Caco-2 (cell line): ENCODE data around the gene TMEM117. TPM values are rescaled to one million over a fixed set of nuclear protein-coding genes. Genes with fewer than 3 reads are reported as not detected.
"Not testable (repeated sequence)": the region's sequence is repeated elsewhere in the genome, so short reads cannot be mapped to it uniquely, and the experiment has no call there.

Experiments
- BruUV-seq: library from RNA; stranded (reverse); fragments of 400-500 nt; replicated peaks from 2 replicates; lab custom pipeline; 2021; lab: Mats Ljungman, UMichigan
- CTCF ChIA-PET: fragments of 300-600 bp; sonication (Branson Sonifier 250); formaldehyde crosslinking; loops from one replicate; lab custom pipeline; 2022; ENCODE audit warnings: antibody characterized with exemption; lab: Charles Lee
- POLR2A ChIA-PET: fragments of 300-600 bp; sonication (Branson Sonifier 250); formaldehyde crosslinking; loops from one replicate; lab custom pipeline; 2022; ENCODE audit warnings: antibody characterized with exemption; lab: Charles Lee
- DNase-seq, 2 experiments: peaks; one replicate each; pipeline versions ENCODE4 v3.0.0 to v3.0.0-alpha.2; 2020 to 2022
- H3K27me3 ChIP-seq: replicated peaks from 2 replicates; pipeline ENCODE4 v1.6.0; 2011; ENCODE audit warnings: low read length; ENCODE audit not compliant: control insufficient read depth, insufficient read depth
- H3K36me3 ChIP-seq: 2 replicates; pipeline ENCODE4 v1.5.1; 2011; ENCODE audit warnings: low read length; ENCODE audit not compliant: control insufficient read depth, insufficient read depth
- H3K4me1 ChIP-seq: fragments of 250-450 bp; sonication (Bioruptor Pico); 2 replicates; pipeline ENCODE4 v1.5.1; 2020; ENCODE audit warnings: mild to moderate bottlenecking
- H3K4me3 ChIP-seq: 2 replicates; pipeline ENCODE4 v1.5.1; 2011; ENCODE audit warnings: low read depth, mild to moderate bottlenecking, control low read depth, low read length
- H3K9me3 ChIP-seq: fragments of 250-450 bp; sonication (Bioruptor Pico); 2 replicates; pipeline ENCODE4 v1.5.1; 2020; ENCODE audit warnings: mild to moderate bottlenecking, moderate library complexity
- H3K27ac Mint-ChIP-seq: one replicate; pipeline ENCODE4 v1.8.0; 2022; ENCODE audit warnings: mixed read lengths; ENCODE audit not compliant: unreplicated experiment
- H3K27me3 Mint-ChIP-seq: one replicate; pipeline ENCODE4 v1.8.0; 2022; ENCODE audit warnings: mixed read lengths; ENCODE audit not compliant: insufficient read depth, unreplicated experiment
- H3K36me3 Mint-ChIP-seq: one replicate; pipeline ENCODE4 v1.8.0; 2022; ENCODE audit warnings: mild to moderate bottlenecking, mixed read lengths; ENCODE audit not compliant: insufficient read depth, unreplicated experiment
- H3K4me1 Mint-ChIP-seq: one replicate; pipeline ENCODE4 v1.8.0; 2022; ENCODE audit warnings: low read depth, mixed read lengths; ENCODE audit not compliant: unreplicated experiment
- H3K4me3 Mint-ChIP-seq: one replicate; pipeline ENCODE4 v1.8.0; 2022; ENCODE audit warnings: mild to moderate bottlenecking, moderate library complexity, mixed read lengths; ENCODE audit not compliant: unreplicated experiment
- H3K9me3 Mint-ChIP-seq: one replicate; pipeline ENCODE4 v1.8.0; 2022; ENCODE audit warnings: mixed read lengths; ENCODE audit not compliant: unreplicated experiment
- CTCF ChIP-seq, 2 experiments: fragments of 200-600 bp in 1 of 2; IDR thresholded peaks; 1 replicate in 1 of 2; 2 replicates in 1 of 2; pipeline versions ENCODE4 v1.5.1 to v1.8.0; 2011 to 2022; ENCODE audit warnings: antibody characterized with exemption in 1 of 2, control low read depth in 1 of 2, inconsistent platforms in 1 of 2, low read depth in 1 of 2, low read length in 1 of 2, mild to moderate bottlenecking in 1 of 2, moderate library complexity in 1 of 2; ENCODE audit not compliant: insufficient read depth in 1 of 2, severe bottlenecking in 1 of 2, unreplicated experiment in 1 of 2
- intact Hi-C: fragments of 100-400 bp; cut with micrococcal nuclease; formaldehyde crosslinking; loops from one replicate; pipeline ENCODE4 v1.10.0; 2022; ENCODE audit not compliant: unreplicated experiment
- total RNA-seq: library from RNA; stranded (reverse); gene quantifications from 2 replicates; pipeline ENCODE4 v1.2.3, GENCODE V29; 2022

TMEM117 gene
- total RNA-seq, 1 experiment from 2014 or later, result 34.1 TPM

- no peak for TF ChIP-seq CTCF (IDR thresholded peaks at IDR 0.05; ENCODE audit: insufficient read depth in 1 of 2, low read depth in 1 of 2, low read length in 1 of 2, severe bottlenecking in 1 of 2, unreplicated experiment in 1 of 2)
- H3K4me3 Mint-ChIP-seq, result no peak overlapping the region
- H3K4me1 Mint-ChIP-seq, result peaks cover 7% of the 10 kb centered on the region
- no peak overlapping the region for H3K27ac Mint-ChIP-seq
- ChIA-PET CTCF (no interaction called here), POLR2A (no interaction called here)
- Histone ChIP-seq H3K36me3 (no peaks in the 10 kb centered on the region; the same call in 1 of the 2 replicates), H3K9me3 (no peaks in the 10 kb centered on the region), H3K27me3 (no peaks in the 10 kb centered on the region), H3K4me1 (no peaks in the 10 kb centered on the region), H3K4me3 (no peak overlapping the region)
- intact Hi-C loops, result no loop called here
- H3K27me3 Mint-ChIP-seq, result no peaks in the 10 kb centered on the region
- DNase-seq, result no peak
- BruUV-seq, result no TSS peak
- H3K36me3 Mint-ChIP-seq, result peaks cover 6% of the 10 kb centered on the region
- no peaks in the 10 kb centered on the region for H3K9me3 Mint-ChIP-seq
Measured at GRCh38 chr12:43869184-43869583, 33.3 kb downstream of the TMEM117 start.

- POLR2A ChIA-PET, H3K4me3 ChIP-seq, H3K36me3 ChIP-seq, H3K9me3 Mint-ChIP-seq, intact Hi-C loops, BruUV-seq, CTCF ChIA-PET, H3K9me3 ChIP-seq, H3K4me1 Mint-ChIP-seq, H3K27me3 Mint-ChIP-seq, H3K4me1 ChIP-seq, H3K36me3 Mint-ChIP-seq, DNase-seq, H3K27me3 ChIP-seq, H3K27ac Mint-ChIP-seq, H3K4me3 Mint-ChIP-seq: not testable (repeated sequence)
Measured at GRCh38 chr12:43869765-43870164, 33.9 kb downstream of the TMEM117 start.

GRCh38 chr12:43871258-43871657 is 35.4 kb downstream of the TMEM117 start:
- H3K4me3 Mint-ChIP-seq, H3K4me1 ChIP-seq, H3K9me3 ChIP-seq, H3K36me3 Mint-ChIP-seq, H3K36me3 ChIP-seq, H3K27me3 ChIP-seq, CTCF ChIA-PET, POLR2A ChIA-PET, BruUV-seq, DNase-seq, H3K27me3 Mint-ChIP-seq, H3K27ac Mint-ChIP-seq, intact Hi-C loops, H3K4me3 ChIP-seq, H3K9me3 Mint-ChIP-seq: not testable (repeated sequence)
- H3K4me1 Mint-ChIP-seq, result peaks cover 18% of the 10 kb centered on the region

- Histone ChIP-seq H3K27me3 (no peaks in the 10 kb centered on the region), H3K4me3 (no peak overlapping the region), H3K9me3 (no peaks in the 10 kb centered on the region), H3K36me3 (no peaks in the 10 kb centered on the region), H3K4me1 (no peaks in the 10 kb centered on the region)
- H3K27ac Mint-ChIP-seq, result no peak overlapping the region
- no peak overlapping the region for H3K4me3 Mint-ChIP-seq
- no peaks in the 10 kb centered on the region for H3K9me3 Mint-ChIP-seq
- no peak for DNase-seq
- intact Hi-C loops, result no loop called here
- ChIA-PET CTCF (no interaction called here), POLR2A (no interaction called here)
- no peak for TF ChIP-seq CTCF (IDR thresholded peaks at IDR 0.05; ENCODE audit: insufficient read depth in 1 of 2, low read depth in 1 of 2, low read length in 1 of 2, severe bottlenecking in 1 of 2, unreplicated experiment in 1 of 2)
- H3K36me3 Mint-ChIP-seq, result peaks cover 6% of the 10 kb centered on the region
- H3K27me3 Mint-ChIP-seq, result no peaks in the 10 kb centered on the region
- peaks cover 19% of the 10 kb centered on the region for H3K4me1 Mint-ChIP-seq
- no TSS peak for BruUV-seq
Measured at GRCh38 chr12:43872396-43872795, 36.5 kb downstream of the TMEM117 start.
